Right forelimb (tissue), 1 donor: ENCODE data around the gene TULP4.
"Not testable (repeated sequence)": the region's sequence is repeated elsewhere in the genome, so short reads cannot be mapped to it uniquely, and the experiment has no call there.

ENCODE experiments used
- DNase-seq: peaks from one replicate; pipeline ENCODE4 v3.0.0-alpha.2; 2018

TULP4 gene

DNA sequence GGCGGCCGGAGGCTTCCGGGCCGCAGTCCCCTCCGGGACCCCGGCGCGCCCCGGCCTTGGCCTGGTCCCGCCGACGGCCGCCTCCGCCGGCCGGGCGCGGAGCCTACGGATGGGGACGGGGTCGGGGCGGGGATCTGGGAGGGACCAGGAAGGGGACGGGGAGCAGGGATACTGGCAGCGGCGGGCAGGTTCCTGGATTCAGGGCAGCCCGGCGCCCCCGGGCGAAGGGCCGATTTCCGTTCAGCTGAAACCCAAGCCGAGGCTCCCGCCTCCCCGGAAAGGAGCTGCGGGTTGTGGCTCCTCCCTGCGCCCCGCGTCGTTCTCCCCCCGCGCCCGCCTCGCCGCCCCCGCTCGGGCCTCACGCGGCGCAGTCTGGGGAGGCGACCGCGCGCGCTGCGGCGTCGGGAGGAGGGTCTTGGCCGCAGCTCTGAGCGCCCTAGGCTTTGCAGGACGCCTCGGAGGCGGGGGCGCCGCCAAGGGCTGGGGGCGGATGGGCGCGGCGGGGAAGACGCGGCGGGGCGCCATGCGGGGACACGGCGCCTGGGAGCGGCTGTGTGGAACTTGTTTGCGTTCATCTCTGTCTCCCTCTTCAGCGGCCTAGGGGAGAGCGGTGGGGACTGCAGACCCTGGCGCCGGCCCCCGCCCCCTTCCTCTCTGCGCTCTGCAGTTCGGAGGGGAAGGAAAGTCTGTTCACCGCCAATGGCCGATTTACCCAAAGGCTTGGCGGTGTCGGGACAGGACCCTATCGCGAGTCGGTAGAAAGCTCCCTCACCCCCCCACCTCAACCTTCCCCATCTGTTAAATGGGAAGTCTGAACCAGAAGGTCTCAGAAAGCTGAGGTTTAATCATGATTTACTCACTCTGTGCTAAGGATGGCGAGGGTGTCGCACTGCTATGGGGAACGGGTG lies 224.9 kb downstream of the TULP4 start:
- peak; percentile 57 for DNase-seq

DNA sequence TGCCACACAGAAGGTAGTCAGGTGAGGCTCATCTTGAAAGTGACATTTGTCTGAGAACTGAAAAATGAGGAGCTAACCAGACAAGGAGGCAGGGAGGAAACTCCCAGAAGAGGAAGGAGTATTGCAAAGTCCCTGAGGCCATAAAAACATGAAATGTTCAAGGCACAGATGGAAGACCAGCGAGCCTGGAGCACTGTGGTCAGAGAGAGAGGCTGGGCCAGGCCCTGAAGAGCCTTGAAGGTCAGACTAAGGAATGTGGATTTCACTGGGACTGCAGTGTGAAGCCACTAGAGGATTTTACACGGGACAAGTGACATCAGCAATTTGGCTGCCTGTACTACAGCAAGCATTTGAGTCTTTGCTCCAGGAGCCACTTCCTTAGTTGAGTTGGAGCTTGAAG lies 226.5 kb downstream of the TULP4 start:
- no peak for DNase-seq

GRCh38 chr6:158539413-158539812 lies 227.1 kb downstream of the TULP4 start:
- DNase-seq, result no peak

- no peak for DNase-seq
Observed at GRCh38 chr6:158539881-158540280, 227.6 kb downstream of the TULP4 start.

GRCh38 chr6:158543606-158544185 lies 231.4 kb downstream of the TULP4 start:
- no peak for DNase-seq

DNA sequence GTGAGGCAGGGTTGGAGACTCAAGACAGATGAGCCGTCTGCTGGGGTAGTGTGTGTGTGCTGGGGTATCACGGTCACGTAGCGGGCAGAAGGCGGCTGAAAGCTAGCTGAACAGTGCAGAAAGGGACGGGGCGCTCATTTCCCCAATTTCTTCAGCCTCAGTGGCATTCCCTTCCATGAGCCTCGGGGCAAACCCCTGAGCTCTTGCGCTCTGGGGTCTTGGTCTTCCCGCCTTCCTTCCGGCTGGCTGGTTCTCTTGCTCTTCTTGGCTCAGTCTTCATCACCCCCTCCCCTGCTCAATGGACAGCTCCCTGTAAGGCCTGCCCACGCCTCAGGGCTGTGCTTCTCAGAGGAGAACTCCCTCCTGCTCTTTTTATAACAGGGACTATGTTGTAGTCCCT lies 232.2 kb downstream of the TULP4 start:
- DNase-seq, result no peak

DNA sequence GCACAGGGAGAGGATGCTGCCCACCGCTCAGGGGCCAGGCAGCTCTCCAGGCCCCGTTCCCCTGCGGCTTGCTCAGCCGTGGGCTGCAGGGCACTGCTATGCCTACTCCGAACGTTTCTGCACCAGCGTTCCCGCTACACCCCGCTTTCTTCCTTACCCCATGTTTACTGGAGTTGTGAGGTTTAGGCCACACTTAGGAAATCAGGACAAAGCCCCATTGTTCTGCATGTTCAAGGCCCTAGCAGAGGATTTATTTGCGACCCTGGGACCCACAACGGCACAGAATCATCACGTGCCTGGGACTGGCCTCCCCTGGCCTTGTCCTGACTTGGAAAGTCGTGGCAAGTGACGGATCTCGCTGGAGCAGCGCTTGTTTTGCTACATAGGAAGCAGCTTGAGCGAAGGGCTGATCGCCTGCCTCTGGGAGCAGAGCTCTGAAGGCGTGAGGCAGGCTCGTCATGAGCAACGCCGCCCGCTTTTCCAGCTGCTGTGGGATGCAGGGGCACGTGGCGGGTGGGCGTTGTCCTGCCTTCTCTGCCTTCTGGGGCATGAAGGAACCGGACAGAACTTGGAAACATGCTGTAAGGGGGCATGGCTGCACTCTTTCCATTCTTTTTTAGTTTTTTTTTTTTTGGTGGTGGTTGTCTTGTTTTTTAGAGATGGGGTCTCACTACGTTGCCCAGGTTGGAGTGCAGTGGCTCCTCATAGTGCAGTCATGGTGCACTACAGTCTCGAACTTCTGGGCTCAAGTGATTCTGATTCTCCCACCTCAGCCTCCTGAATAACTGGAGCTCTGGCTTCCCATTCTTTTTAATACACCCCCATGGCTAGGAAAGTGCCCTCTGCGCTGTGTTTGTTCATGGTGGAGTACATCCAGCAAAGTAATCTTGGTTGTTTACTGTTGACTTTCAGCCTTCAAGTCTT lies 233.0 kb downstream of the TULP4 start:
- no peak for DNase-seq

DNA sequence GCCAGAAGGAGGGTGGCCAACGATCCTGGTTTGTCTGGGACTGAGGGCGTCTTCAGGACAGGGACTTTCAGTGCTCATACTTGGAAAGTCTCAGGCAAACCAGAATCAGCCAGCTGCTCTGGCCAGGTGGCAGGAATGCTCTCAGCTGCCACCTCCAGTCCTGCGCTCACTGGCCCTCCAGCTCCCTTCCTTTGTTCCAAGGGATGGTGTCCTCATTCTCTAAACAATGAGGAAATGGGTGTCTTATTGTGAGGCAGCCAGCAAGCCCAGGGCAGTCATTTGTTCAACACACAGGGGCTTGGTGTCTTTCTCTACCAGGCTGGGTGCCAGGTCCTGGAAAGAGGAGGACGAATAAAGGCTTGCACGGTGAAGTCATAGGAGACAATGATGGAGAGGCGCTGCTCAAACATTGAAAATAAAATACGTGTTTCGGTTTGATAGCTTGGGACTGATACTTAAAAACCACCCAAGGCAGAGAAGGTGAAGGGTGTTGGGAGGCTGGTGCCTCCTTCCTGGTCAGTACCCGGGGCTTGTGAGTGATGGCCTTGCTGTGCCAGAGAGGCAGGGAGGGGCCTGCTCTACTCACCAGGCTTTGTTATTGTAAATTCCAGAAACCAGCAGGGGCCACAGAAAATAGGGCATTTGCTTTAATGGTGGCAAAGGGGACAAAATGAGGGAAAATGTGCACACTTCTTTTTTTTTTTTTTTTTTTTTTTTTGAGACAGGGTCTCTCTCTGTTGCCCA lies 236.3 kb downstream of the TULP4 start:
- DNase-seq, result no peak

DNA sequence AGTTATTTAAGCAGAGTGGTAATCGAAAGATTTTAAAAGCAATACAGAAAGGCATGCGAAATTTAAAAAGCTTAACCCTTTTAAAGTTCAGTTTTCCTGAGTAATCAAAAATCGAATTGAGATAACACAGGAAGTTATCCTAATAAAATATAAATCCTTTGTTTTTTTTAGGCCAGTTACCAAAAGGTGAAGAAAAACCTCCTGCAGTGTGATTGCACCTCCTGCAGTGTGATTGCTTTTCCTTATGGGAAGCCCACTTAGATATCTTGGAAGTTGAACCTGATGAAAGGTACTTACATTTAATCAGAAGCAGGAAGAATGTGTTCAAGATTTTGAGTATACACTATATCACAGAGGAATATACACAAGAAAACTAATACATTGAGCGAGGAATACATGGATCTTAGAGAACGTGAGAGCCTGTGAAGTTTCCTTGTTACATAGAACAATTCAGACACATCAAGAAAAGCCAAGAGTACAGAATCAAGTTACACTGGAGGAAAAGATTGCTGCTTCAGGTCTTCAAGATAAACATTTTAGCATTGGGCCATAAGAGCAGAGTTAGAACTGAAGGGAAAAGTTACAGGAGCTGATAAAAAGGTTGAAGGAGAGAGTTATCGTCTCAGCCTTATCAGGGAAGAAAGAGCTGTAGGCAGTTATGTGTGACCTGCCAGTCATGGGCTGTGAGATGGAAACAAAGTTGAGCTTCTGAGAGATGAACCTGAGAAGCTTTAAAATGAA lies 240.0 kb downstream of the TULP4 start:
- no peak for DNase-seq

DNA sequence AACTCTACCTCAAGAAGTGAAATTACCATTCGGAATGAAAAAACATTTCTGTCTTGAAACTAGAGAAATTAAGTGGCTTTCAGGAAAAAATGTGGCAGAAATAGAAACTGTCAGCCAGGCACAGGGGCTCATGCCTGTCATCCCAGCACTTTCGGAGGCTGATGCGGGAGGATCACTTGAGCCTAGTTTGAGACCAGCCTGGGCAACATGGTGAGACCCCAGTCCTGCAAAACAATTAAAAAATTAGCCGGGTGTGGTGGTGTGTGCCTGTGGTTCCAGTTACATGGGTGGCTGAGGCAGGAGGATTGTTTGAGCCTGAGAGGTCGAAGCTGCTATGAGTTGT lies 240.5 kb downstream of the TULP4 start:
- DNase-seq, result no peak

DNA sequence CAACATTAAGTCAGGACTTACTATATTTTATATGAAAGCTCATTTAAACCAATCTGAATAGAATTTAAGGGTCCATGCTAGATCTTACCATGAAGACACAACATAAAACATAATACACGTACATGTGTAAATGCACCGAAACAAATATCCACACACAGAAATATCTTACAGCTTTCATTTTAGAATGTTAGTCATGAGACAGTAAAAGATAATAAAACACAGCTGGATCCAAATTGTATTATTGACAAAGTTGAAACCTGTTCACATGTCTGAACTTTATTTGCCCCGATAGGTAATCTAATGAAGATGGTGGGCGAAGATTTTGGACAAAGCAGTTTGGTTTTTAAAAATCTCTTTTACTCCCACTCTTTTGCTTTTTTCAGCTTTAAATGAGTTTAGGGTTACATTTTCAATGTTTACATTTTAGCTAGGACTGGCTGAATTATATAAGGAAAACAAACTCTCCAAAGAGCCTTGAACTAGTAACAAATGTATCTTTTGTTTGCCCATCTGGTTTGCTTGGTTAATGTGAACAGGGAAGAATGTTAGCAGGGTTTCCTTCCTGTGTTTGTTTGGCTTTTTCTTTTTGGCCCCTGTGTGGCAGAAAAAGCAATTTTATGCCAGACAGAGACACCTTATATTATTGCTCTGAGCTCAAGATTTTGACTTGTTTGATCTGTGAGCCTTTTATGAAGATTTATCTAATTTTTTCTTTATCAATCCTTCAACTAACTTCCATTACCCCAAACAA lies 242.5 kb downstream of the TULP4 start:
- no peak for DNase-seq

- no peak for DNase-seq
Observed at GRCh38 chr6:158556113-158556512, 243.8 kb downstream of the TULP4 start.

- not testable (repeated sequence) for DNase-seq
Observed at GRCh38 chr6:158557110-158557509, 244.8 kb downstream of the TULP4 start.

- no peak for DNase-seq
Observed at GRCh38 chr6:158557927-158558326, 245.7 kb downstream of the TULP4 start.

DNA sequence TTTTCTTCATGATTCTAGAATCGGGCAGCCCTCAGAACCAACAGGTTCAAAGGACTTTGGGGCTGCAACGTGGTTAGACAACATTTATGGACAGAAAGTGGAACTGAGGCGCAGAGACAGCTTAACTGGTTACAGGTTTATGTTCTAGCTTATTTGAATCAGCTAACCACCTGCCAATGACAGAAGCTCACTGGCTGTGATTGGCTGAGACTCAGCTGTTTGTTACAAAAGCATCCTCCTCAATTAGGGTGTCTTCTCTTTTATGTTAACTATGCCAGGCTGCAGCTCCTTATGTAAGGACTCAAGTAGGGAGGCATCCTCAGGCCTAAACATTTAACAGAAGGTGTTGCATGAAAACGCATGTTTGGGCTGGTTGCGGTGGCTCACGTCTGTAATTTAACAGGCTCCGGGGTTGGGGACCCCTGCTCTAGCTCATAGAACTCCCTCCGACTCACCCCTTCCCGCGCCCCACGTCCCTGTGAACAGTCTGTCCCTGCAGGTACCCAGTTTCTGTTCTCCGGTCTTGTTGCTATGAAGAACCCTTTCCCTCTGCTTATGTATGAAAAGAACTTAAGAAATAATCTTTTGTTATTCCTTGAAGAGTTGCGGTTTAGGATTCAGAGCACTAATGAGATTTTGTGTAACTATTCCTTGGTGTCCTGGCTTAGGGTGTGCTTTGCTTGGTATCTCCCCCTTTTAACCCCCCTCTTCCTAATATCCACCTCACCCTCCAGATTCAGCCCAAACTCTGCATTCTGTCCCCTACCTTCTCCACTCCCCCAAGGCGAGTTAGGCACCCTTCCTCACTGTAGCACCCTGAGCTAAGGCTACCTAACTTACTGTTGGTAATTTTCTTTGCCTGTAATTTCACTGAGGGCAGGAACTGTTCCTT lies 246.4 kb downstream of the TULP4 start:
- DNase-seq, result no peak

- no peak for DNase-seq
Observed at GRCh38 chr6:158559338-158559894, 247.2 kb downstream of the TULP4 start.

DNA sequence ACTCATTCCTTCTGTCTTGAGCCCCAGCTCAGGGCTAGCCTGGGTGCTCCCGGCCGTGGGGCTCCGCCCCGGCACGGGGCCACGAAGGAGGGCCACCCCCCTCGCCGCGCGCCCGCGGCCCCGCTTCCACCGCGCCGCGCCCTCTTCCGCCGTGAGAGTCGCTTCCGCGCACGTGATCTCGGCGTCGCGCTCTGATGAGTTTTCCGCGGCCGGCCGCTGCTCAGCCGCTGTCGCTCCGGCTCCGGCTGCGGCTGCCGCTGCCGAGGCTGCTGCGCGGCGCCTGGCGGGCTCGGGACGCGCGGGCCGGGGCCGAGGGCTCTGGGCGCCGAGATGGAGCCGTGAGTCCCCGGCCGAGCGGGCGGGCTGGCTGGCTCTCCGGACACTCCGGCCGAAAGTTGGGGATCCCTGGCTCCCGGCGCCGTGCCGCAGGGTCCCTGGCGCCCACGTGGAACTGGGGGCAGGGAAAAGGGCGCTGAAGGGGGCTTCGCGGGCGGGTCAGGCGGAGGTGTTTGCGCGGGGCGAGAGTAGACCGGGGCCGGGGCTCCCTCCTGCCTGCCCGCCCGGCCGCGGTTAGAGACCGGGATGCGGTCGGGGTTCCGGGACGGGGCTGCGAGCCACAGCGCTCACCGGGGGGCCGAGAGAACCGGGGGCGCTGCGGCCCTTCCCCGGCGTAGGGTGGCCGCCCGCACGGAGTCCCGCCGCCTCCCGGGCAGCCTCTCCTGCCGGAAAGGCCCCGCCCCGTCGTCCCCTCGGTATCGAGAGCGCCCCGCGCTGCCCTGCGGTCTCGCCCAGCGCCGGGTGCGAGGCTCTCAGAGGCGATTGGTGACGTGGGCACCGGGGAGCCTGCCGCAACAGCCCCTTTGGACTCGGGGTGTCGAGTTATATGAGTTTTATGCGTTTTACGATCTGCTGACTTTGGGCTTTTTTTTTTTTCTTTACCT lies 247.9 kb downstream of the TULP4 start, which contains the start of gene TMEM181:
TMEM181 (plus strand) TSS at position 197 of the 941 bp plus-strand sequence; CDS start at position 331, 134 bp downstream.
- peak; percentile 91 for DNase-seq

DNA sequence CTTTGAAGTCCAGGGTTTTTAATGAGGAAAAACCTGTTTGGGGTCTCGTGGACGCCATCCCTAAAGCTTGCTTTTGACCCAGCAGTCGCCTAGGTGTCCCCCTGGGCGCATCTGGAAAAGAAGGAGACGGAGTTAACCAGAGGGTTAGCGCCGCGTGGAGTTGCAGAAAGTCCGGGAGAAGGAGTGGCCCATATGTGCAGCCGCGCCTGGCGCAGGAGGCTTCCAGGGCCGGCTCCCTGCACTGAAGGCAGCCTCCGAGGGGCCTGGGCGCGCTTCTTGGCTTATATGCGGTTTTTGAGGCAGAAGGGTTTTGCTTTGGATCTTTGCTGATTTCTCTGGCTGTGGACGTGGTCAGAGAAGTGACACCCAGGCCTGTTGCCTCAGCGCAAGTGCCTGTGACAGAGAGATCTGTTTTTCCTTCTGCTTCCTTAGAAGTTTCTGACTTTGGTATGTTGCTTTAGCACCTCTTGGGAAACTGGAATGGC lies 248.6 kb downstream of the TULP4 start:
- peak; percentile 59 for DNase-seq
